GM21737 (cell line): Measurements from ENCODE around the gene SRGAP2C.
"Not testable (repeated sequence)": the region's sequence is repeated elsewhere in the genome, so short reads cannot be mapped to it uniquely, and the experiment has no call there.

Experiments
- ATAC-seq: cut with Tn5 transposase; IDR thresholded peaks from one replicate; pipeline ENCODE4 v1.9.1; 2021; ENCODE audit warnings: mild to moderate bottlenecking, moderate library complexity; ENCODE audit not compliant: unreplicated experiment

Gene SRGAP2C

GRCh38 chr1:121185140-121185708 lies 449 bp downstream of the SRGAP2C start:
- ATAC-seq, result peak; percentile 4

GRCh38 chr1:121186191-121186590 lies 1.4 kb downstream of the SRGAP2C start:
- not testable (repeated sequence) for ATAC-seq

GRCh38 chr1:121187914-121188313 lies 3.1 kb downstream of the SRGAP2C start:
- not testable (repeated sequence) for ATAC-seq

DNA sequence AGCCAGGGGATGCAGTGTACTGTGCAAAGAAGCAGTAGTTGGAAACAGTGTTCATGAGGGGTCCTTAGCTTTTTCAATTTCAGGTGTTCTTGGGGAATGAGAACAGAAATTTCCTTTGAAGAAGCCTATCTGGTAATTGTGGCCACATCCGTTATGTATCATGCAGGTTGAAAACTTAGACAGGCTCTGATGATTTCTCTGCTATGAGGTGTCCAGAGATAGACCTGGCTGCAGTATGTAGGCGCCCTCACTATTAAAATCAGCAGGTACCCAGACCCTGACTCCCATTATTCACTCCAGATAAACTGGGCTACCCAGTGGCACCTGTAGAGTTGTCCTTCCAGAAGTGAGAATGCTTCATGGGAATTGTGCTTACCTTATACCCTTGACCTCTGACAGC lies 7.7 kb downstream of the SRGAP2C start:
- not testable (repeated sequence) for ATAC-seq

- not testable (repeated sequence) for ATAC-seq
Measured at GRCh38 chr1:121197095-121197882, 12.5 kb downstream of the SRGAP2C start.

DNA sequence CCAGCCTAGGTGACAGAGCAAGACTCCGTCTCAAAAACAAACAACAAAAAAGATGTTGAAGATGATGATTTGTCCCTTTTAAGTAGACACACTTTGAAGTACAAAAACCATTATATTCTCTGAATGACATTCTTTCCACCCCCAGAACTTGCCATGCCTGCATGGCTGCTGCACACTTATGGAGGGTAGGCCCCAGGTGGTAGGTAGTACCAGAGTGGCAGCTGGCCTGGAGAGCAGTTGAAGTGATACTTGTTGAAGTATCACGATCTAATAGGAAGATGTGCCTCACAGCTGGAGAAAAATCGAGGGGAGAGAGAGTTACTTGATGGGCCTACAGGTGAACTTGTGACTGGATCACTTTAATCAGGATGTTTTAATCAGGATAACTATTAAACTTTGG lies 15.0 kb downstream of the SRGAP2C start:
- ATAC-seq, result not testable (repeated sequence)

- ATAC-seq, result not testable (repeated sequence)
Measured at GRCh38 chr1:121200232-121200631, 15.5 kb downstream of the SRGAP2C start.

DNA sequence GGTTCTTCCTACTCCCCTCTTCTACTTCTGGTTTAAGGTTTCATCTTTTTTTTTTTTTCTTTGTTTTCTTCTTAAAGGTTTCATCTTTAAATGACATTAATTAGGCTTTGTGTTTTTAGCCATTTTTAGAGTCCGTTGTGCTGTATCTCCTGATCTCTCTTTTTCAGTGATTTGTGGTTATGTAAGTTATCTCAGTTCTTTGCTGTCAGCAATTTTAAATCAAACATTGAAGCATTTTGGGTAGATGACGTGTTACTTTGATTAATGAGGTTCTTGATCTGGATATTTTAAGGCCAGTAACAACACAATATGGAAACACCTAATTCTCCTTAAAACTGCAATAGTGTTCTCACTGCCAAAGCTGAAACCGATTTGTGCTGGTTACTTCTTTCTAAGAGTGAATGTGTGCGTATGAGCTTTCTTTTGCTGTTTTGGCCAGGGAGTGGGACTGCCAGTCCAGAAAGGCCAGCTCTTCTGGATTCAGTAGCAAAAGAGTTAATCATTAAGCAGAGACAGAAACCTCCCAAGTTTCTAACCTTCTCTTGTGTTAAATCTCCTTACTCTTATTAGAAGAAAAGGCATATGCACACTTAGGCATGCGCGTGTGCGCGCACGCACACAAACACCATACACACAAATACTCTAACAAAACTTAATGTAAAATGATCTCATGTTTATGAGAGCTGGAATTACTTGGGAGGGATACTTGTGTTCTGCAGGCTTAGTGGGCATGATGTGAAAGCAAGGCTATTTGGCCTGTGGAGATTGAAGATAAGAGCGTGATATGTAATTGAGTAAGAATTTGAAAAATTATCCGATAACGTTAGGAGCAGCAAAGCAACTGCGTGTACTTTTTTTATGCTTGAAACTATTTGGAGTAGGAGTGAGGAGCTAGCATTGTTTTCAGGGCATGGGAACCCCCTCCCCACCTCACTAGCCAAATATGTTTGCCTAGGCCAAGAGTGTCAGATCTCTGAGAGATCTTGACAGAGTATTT lies 16.5 kb downstream of the SRGAP2C start:
- not testable (repeated sequence) for ATAC-seq

GRCh38 chr1:121202986-121203385 lies 18.2 kb downstream of the SRGAP2C start:
- not testable (repeated sequence) for ATAC-seq

DNA sequence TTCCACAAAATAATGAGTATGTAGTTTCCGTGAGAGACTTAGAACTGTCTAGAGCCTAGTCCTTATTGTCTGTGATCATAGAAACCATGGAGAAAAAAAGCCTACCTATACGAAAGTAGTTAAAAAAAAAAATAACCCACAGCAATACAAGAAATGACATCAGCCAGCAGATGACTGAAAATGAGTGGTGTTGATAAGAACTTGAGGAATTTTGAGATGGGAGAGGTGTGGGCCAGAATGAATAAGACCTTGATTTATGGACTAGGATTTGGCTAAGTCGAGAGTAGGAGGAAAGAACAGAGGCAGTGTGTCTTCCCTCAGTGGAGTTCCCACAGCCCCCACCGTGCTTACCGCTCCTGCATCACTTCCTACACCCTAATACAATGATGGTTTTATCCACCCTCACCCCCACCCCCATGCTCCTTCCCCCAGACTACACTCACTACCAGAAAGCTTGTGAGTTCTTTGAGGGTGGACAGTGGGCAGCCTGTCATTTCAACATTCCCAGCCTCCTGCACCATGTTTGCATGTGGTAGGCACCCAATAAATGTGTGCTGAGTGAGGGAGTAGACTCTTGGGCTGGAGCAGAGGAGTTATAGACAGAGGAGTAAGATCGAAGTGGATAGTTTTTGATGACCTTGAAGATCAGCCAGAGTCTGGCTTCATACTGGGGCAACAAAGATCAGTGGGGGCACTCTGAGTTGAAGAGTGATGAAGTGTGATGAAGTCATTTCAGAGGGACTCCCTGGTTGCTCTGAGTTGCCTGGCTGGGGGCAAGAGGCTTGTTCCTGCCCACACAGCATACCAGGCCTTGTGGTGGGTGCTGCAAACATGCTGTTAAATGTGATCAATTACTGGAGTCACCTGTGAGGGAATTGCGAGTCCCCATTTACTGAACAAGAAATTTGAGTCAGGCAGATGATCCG lies 21.3 kb downstream of the SRGAP2C start:
- ATAC-seq, result not testable (repeated sequence)

- not testable (repeated sequence) for ATAC-seq
Measured at GRCh38 chr1:121207328-121207727, 22.6 kb downstream of the SRGAP2C start.

- ATAC-seq, result not testable (repeated sequence)
Measured at GRCh38 chr1:121208375-121208774, 23.6 kb downstream of the SRGAP2C start.

DNA sequence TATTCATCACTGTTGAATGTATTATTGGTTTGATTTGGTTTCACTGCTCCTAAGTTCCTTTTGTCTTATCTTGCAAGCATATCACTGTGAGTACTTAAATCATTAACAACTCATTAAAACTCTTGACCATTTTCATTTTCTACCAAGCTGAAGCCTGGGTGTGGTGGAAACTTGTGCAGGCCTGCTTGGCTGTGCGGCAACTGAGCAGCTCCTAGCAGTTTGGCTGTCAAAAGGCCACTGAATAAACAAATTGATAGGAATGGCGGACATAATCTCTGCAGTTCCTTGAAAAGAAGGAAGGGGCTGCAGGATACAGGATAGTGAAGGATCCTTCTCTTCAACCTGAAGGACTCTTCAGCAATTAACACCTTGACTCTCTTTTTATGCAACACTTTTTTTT lies 26.0 kb downstream of the SRGAP2C start:
- ATAC-seq, result not testable (repeated sequence)

DNA sequence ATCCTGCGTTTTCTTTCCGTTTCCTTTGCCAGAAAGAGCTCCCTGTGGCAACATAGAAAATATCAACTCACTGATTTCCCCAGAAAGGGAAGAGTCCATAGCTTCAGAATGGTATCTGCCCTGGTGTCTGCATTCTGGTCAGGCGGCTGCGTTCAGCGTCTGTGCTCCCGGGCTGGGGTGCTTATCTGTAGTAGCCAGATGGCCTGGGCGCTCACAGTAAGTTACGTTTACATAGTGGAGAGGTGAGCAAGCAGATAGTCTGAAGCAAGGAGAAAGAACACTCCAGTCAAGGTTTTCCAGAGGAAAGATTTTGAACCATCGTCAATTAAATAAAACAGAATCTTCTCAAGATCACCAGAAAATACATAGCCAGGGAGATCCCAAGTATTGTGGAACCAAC lies 28.7 kb downstream of the SRGAP2C start:
- ATAC-seq, result not testable (repeated sequence)

DNA sequence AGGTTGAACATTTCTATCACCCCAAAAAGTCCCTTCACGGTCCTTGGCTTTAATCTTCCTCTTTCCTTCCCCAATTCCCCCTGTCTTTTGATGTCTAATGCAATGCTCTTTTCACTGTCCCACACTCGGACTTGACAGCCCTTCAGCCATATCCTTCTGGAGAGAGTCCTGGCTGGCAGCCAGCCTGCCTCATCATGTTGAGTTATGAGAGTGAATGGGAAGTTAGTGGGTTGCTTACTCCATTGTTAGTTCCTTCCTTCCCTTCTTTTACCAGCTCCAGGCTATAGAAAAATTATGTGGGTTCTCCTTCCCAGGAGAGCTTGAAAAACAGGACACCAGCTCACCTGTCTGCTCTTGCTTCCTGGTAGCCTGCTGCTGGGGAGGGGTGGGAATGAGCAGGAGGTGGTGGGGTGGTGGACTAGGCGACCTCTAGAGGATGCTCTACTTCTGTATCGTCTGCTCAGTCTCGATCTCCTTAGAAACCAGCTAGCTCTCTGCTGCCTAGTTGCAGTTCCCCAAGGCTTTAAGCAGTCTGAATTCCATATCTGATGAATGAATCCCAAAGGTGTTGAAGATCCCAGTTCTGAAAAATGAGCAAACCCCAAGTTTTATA lies 29.9 kb downstream of the SRGAP2C start:
- not testable (repeated sequence) for ATAC-seq

GRCh38 chr1:121215699-121216417 lies 31.1 kb downstream of the SRGAP2C start:
- ATAC-seq, result not testable (repeated sequence)

DNA sequence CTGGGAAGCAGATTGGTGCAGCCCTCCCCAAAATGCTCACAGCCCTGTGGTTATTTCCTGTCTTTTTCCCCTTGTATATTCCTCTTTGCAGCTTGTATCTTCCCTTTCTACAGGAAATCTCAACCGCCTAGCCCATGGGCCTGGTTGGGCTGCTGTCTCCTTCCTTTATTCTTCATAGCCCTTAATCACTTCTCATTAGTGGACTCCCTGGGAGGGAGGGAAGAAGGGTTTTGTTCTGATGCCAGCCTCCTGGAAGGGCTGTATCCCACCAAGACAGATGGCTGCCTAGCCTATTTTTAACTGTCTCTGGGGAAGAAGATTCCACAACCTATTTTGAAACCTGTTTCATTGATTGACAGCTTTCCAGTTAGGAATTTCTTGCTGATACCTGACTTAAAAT lies 31.9 kb downstream of the SRGAP2C start:
- ATAC-seq, result not testable (repeated sequence)

GRCh38 chr1:121221770-121222169 lies 37.0 kb downstream of the SRGAP2C start:
- ATAC-seq, result peak; percentile 44

- peak; percentile 99 for ATAC-seq
Measured at GRCh38 chr1:121224714-121225113, 39.9 kb downstream of the SRGAP2C start.
